Endothelial cell of umbilical vein (primary cell): ENCODE data around the gene SATB1.

Experiments
- CTCF ChIP-seq, 2 donors: IDR thresholded peaks; 1 replicate in 1 of 2; 2 replicates in 1 of 2; pipeline ENCODE4 v1.5.1; 2011; ENCODE audit warnings: low read length in 2 of 2, mild to moderate bottlenecking in 2 of 2, moderate library complexity in 2 of 2, control low read depth in 1 of 2, inconsistent platforms in 1 of 2, low read depth in 1 of 2; ENCODE audit not compliant: insufficient read depth in 1 of 2; ENCODE audit errors: extremely low read depth in 1 of 2
- MAX ChIP-seq: IDR thresholded peaks from 2 replicates; pipeline ENCODE4 v1.6.1; 2011; ENCODE audit not compliant: insufficient read depth, insufficient read length
- POLR2A ChIP-seq: IDR thresholded peaks from 2 replicates; pipeline ENCODE4 v1.6.1; 2012; ENCODE audit warnings: low read depth, mild to moderate bottlenecking, control low read depth, low read length
- POLR2AphosphoS5 ChIP-seq: IDR thresholded peaks from 2 replicates; pipeline ENCODE4 v1.6.1; 2012; ENCODE audit warnings: low read depth, mild to moderate bottlenecking, control low read depth, low read length, moderate library complexity; ENCODE audit not compliant: insufficient read depth

GRCh38 chr3:18389108-18389733, 35.9 kb downstream of the SATB1 start:
- TF ChIP-seq CTCF (IDR thresholded peaks at IDR 0.05; ENCODE audit: extremely low read depth in 1 of 2, insufficient read depth in 1 of 2, low read depth in 1 of 2, low read length in 2 of 2): peak; percentile 33 to 45
- TF ChIP-seq POLR2A: no peak
- no peak for TF ChIP-seq POLR2AphosphoS5
- TF ChIP-seq MAX: no peak
